HL-60 (cell line): ENCODE measurements around the gene PARP8.

ENCODE experiments used
- DNase-seq, 2 experiments: peaks; one replicate each; pipeline ENCODE4 v3.0.0-alpha.2; 2010 to 2020; ENCODE audit warnings: low read depth in 1 of 2, low spot score in 1 of 2
- H3K27ac ChIP-seq: fragments of 250-450 bp; sonication (Bioruptor Pico); replicated peaks from 2 replicates; pipeline ENCODE4 v1.5.1; 2020; ENCODE audit warnings: mild to moderate bottlenecking, moderate library complexity
- H3K27me3 ChIP-seq: fragments of 250-450 bp; sonication (Bioruptor Pico); 2 replicates; pipeline ENCODE4 v1.5.1; 2021; ENCODE audit warnings: mild to moderate bottlenecking, moderate library complexity; ENCODE audit not compliant: insufficient read depth, poor library complexity, severe bottlenecking
- H3K4me3 ChIP-seq: replicated peaks from 2 replicates; pipeline ENCODE4 v1.5.1; 2011; ENCODE audit warnings: mild to moderate bottlenecking, control low read depth, low read length; ENCODE audit not compliant: insufficient read depth
- GABPA ChIP-seq: IDR thresholded peaks from 2 replicates; pipeline ENCODE4 v1.6.1; 2012; ENCODE audit warnings: low read depth
- POLR2AphosphoS5 ChIP-seq: IDR thresholded peaks from 2 replicates; pipeline ENCODE4 v1.6.1; 2012; ENCODE audit warnings: low read depth
- SPI1 ChIP-seq: IDR thresholded peaks from 2 replicates; pipeline ENCODE4 v1.6.1; 2012; ENCODE audit warnings: low read depth, mild to moderate bottlenecking, borderline replicate concordance
- TF ChIP-seq, protein P1 (sequence below): IDR thresholded peaks from 2 replicates; pipeline ENCODE4 v1.6.1; 2012; ENCODE audit warnings: low read depth; ENCODE audit not compliant: insufficient replicate concordance
- TF ChIP-seq, protein P2 (sequence below): IDR thresholded peaks from one replicate; pipeline ENCODE4 v1.5.1; 2011; ENCODE audit warnings: low read length, control low read depth, inconsistent platforms; ENCODE audit not compliant: insufficient read depth

PARP8 gene

DNA sequence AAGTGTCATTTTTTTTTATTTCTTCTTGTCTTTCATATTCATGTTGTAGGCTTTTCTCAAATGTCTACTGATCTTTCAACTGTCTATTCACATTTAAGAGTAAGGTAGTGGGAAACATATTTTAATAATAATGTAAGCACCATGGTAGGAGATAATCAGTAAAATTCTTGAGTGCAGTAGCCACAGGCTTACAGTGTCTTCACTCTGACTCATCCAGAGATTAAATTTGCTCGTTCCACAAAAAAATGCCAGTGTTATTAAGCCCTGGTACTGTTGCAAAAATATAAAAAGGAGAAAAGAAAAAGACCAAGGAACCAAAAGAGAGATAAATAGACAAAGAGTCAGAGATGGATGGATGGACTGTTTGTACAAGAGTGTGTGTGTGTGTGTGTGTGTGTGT is 43.0 kb downstream of the PARP8 start:
- no peak for TF ChIP-seq SPI1
- no peak for TF ChIP-seq POLR2AphosphoS5
- no peak for TF ChIP-seq GABPA
- no peak for DNase-seq
- H3K27ac ChIP-seq = peak overlapping the region; percentile 16; the same call in 1 of the 2 replicates
- no peak overlapping the region for H3K4me3 ChIP-seq
- no peaks in the 10 kb centered on the region for H3K27me3 ChIP-seq

DNA sequence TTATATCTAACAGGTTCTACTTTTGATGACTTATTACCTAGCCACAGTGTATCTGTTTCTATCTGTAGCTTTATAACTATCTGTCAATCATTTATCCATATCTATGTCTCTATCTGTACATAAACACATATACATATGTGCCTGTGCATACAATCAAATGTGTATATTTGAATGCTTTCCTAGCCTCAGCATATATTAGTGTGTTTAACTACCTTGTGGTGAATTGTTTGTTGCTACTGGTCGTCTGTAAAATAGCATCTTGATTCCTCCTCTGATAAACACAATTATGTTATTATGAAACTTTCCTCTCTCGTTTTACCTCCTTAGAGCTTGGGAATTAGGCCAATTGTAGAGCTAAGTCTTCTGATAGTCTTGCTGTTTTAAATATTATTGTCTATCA is 44.4 kb downstream of the PARP8 start:
- H3K27me3 ChIP-seq = no peaks in the 10 kb centered on the region
- TF ChIP-seq GABPA = no peak
- TF ChIP-seq, protein P1, sequence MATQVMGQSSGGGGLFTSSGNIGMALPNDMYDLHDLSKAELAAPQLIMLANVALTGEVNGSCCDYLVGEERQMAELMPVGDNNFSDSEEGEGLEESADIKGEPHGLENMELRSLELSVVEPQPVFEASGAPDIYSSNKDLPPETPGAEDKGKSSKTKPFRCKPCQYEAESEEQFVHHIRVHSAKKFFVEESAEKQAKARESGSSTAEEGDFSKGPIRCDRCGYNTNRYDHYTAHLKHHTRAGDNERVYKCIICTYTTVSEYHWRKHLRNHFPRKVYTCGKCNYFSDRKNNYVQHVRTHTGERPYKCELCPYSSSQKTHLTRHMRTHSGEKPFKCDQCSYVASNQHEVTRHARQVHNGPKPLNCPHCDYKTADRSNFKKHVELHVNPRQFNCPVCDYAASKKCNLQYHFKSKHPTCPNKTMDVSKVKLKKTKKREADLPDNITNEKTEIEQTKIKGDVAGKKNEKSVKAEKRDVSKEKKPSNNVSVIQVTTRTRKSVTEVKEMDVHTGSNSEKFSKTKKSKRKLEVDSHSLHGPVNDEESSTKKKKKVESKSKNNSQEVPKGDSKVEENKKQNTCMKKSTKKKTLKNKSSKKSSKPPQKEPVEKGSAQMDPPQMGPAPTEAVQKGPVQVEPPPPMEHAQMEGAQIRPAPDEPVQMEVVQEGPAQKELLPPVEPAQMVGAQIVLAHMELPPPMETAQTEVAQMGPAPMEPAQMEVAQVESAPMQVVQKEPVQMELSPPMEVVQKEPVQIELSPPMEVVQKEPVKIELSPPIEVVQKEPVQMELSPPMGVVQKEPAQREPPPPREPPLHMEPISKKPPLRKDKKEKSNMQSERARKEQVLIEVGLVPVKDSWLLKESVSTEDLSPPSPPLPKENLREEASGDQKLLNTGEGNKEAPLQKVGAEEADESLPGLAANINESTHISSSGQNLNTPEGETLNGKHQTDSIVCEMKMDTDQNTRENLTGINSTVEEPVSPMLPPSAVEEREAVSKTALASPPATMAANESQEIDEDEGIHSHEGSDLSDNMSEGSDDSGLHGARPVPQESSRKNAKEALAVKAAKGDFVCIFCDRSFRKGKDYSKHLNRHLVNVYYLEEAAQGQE = no peak
- TF ChIP-seq, protein P2, sequence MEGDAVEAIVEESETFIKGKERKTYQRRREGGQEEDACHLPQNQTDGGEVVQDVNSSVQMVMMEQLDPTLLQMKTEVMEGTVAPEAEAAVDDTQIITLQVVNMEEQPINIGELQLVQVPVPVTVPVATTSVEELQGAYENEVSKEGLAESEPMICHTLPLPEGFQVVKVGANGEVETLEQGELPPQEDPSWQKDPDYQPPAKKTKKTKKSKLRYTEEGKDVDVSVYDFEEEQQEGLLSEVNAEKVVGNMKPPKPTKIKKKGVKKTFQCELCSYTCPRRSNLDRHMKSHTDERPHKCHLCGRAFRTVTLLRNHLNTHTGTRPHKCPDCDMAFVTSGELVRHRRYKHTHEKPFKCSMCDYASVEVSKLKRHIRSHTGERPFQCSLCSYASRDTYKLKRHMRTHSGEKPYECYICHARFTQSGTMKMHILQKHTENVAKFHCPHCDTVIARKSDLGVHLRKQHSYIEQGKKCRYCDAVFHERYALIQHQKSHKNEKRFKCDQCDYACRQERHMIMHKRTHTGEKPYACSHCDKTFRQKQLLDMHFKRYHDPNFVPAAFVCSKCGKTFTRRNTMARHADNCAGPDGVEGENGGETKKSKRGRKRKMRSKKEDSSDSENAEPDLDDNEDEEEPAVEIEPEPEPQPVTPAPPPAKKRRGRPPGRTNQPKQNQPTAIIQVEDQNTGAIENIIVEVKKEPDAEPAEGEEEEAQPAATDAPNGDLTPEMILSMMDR = no peak
- no peak for TF ChIP-seq SPI1
- TF ChIP-seq POLR2AphosphoS5 = no peak
- no peak overlapping the region for H3K4me3 ChIP-seq
- H3K27ac ChIP-seq = peak overlapping the region; percentile 5
- no peak for DNase-seq

DNA sequence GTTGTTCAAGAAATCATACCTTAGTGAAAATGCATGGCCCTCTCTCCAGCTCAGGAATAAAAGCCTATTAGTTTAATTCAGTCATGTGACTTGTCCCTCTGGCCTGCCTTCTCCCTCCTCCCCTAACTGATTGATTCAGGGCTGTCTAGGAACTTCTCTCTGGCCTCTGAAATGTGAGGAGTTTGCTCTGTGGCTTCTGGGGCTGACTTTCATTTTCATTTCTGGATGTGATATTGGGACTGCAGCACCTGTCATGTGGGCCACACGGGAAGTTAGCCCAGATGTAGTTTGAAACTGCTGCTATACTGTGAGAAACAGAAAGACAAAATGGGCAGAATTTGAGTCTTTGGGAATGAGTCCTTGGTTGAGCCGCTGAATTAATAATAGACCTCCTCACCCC is 44.8 kb downstream of the PARP8 start:
- no peak overlapping the region for H3K4me3 ChIP-seq
- H3K27ac ChIP-seq = peak overlapping the region; percentile 5; the same call in 1 of the 2 replicates
- peak in 1 of 2 experiments; percentile 68 for DNase-seq
- no peaks in the 10 kb centered on the region for H3K27me3 ChIP-seq
- TF ChIP-seq, protein P1 = no peak
- TF ChIP-seq SPI1 = no peak
- TF ChIP-seq POLR2AphosphoS5 = no peak; the same call in 1 of the 2 replicates
- TF ChIP-seq, protein P2 = no peak
- no peak for TF ChIP-seq GABPA

DNA sequence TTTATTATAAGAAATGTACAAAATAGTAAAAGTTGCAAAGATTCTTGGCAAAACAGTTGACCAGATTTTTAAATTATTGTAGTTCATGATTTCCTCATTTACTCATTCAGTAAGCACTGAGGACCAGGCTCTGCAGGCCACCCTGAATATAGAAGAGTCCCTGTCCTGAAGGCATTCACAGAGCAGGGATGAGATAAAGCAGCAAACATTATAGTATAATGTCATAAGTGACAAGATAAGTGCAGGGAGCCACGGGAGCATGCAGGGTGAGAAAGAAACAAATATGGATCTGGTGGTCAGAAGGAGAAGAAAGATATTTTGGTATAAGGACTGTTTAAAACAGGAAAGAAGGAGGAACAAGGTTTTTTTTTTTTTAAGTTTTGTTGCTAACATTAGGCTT is 46.0 kb downstream of the PARP8 start:
- Histone ChIP-seq H3K4me3 (no peak overlapping the region), H3K27me3 (no peaks in the 10 kb centered on the region), H3K27ac (no peak overlapping the region)
- TF ChIP-seq POLR2AphosphoS5 (no peak), SPI1 (no peak), GABPA (no peak)
- TF ChIP-seq, protein P1 = no peak
- TF ChIP-seq, protein P2 = no peak
- DNase-seq = no peak
